Measurements from ENCODE around the gene RAB11A.
"Not testable (repeated sequence)": the region's sequence is repeated elsewhere in the genome, so short reads cannot be mapped to it uniquely, and the experiment has no call there.

RAB11A gene

GRCh38 chr15:65863106-65863505 lies 6.2 kb upstream of the RAB11A start:
- TF ChIP-seq CTCF (IDR thresholded peaks at IDR 0.05; ENCODE audit: borderline replicate concordance, insufficient read depth, low read depth, low read length), result no peak
- H3K4me3 ChIP-seq (ENCODE audit: low read depth, low read length), result no peak overlapping the region

GRCh38 chr15:65867244-65867643 lies 2.0 kb upstream of the RAB11A start:
- no peak for TF ChIP-seq CTCF (IDR thresholded peaks at IDR 0.05; ENCODE audit: borderline replicate concordance, insufficient read depth, low read depth, low read length)

GRCh38 chr15:65867933-65868332 lies 1.4 kb upstream of the RAB11A start:
- not testable (repeated sequence) for H3K4me3 ChIP-seq (ENCODE audit: low read depth, low read length)

More at GRCh38 chr15:65867244-65867643, 2.0 kb upstream of the RAB11A start:
- H3K4me3 ChIP-seq (ENCODE audit: low read depth, low read length), result no peak overlapping the region

GRCh38 chr15:65868546-65869125 lies 655 bp upstream of the RAB11A start:
- no peak for TF ChIP-seq CTCF (IDR thresholded peaks at IDR 0.05; ENCODE audit: borderline replicate concordance, insufficient read depth, low read depth, low read length)
- H3K4me3 ChIP-seq (ENCODE audit: low read depth, low read length), result peak overlapping the region; percentile 99

GRCh38 chr15:65869954-65870871 lies 922 bp downstream of the RAB11A start:
- peak overlapping the region; percentile 99 for H3K4me3 ChIP-seq (ENCODE audit: low read depth, low read length)

GRCh38 chr15:65870889-65871533 lies 1.7 kb downstream of the RAB11A start:
- H3K4me3 ChIP-seq (ENCODE audit: low read depth, low read length), result peak overlapping the region; percentile 99
- no peak for TF ChIP-seq CTCF (IDR thresholded peaks at IDR 0.05; ENCODE audit: borderline replicate concordance, insufficient read depth, low read depth, low read length)

More at GRCh38 chr15:65869954-65870871, 922 bp downstream of the RAB11A start:
- TF ChIP-seq CTCF (IDR thresholded peaks at IDR 0.05; ENCODE audit: borderline replicate concordance, insufficient read depth, low read depth, low read length), result no peak

GRCh38 chr15:65871886-65872285 lies 2.6 kb downstream of the RAB11A start:
- H3K4me3 ChIP-seq (ENCODE audit: low read depth, low read length), result not testable (repeated sequence)

GRCh38 chr15:65872596-65872995 lies 3.3 kb downstream of the RAB11A start:
- H3K4me3 ChIP-seq (ENCODE audit: low read depth, low read length), result not testable (repeated sequence)
